Adrenal gland (tissue), 19 donors: ENCODE data around the gene PTGER4. TPM values are rescaled to one million over a fixed set of nuclear protein-coding genes. Genes with fewer than 3 reads are reported as not detected.

Experiments
- DNase-seq, 7 donors: peaks; one replicate each; pipeline ENCODE4 v3.0.0-alpha.2; 2019 to 2020
- H3K27ac ChIP-seq, 5 donors: fragments of 200-600 bp; sonication (generic) in 4 of 5; 1 replicate in 3 of 5; 2 replicates in 2 of 5; pipeline versions ENCODE4 v1.5.1 to v1.8.0; 2016 to 2020; ENCODE audit warnings: mild to moderate bottlenecking in 1 of 5
- H3K27me3 ChIP-seq: fragments of 200-600 bp; 2 replicates; pipeline ENCODE4 v1.8.0; 2021
- H3K36me3 ChIP-seq, 2 donors: fragments of 200-600 bp; replicated peaks in 1 of 2; 1 replicate in 1 of 2; 2 replicates in 1 of 2; pipeline versions ENCODE4 v1.5.1 to v1.8.0; 2018 to 2022
- H3K4me1 ChIP-seq, 2 donors: fragments of 200-600 bp; replicated peaks in 1 of 2; 1 replicate in 1 of 2; 2 replicates in 1 of 2; pipeline versions ENCODE4 v1.5.1 to v1.8.0; 2018 to 2021
- H3K4me3 ChIP-seq, 4 donors: fragments of 200-600 bp; sonication (generic) in 3 of 4; one replicate each; pipeline ENCODE4 v1.5.1; 2016 to 2018
- H3K9me3 ChIP-seq, 3 donors: fragments of 200-600 bp; sonication (generic) in 1 of 3; replicated peaks in 1 of 3; 1 replicate in 2 of 3; 2 replicates in 1 of 3; pipeline versions ENCODE4 v1.5.1 to v1.8.0; 2016 to 2021
- POLR2A ChIP-seq, 2 donors: fragments of 450-650 bp; IDR thresholded peaks; one replicate each; pipeline ENCODE4 v1.6.1; 2017; ENCODE audit warnings: antibody characterized with exemption in 2 of 2, mild to moderate bottlenecking in 2 of 2, moderate library complexity in 1 of 2
- WGBS, 4 donors: extraction: QIAGEN DNeasy Blood & Tissue Kit in 2 of 4; methylation state at CpG; one replicate each; pipeline versions ENCODE4 v1.1.5 to v1.1.7; 2013 to 2017; 5-methylcytosine and 5-hydroxymethylcytosine counted together
- intact Hi-C, 2 donors: fragments of 100-400 bp; cut with DNase I; formaldehyde crosslinking; loops; one replicate each; pipeline versions ENCODE4 v1.14.1 to v1.15.0; 2022 to 2023
- long read RNA-seq, 10 donors: library from polyadenylated mRNA in 3 of 10; unstranded in 2 of 10; stranded (forward) in 1 of 10; transcript quantifications; one replicate each; pipeline ENCODE4 v2.0.0 and lab custom pipeline, GENCODE V29; 2021 to 2026
- polyA plus RNA-seq, 3 donors: library from polyadenylated mRNA; stranded (reverse); fragments of 200-250 nt in 2 of 3; fragments of 350-450 nt in 1 of 3; fragmentation: Illumina TruSeq in 1 of 3; extraction: RNeasy Lipid Tissue Mini Kit (QIAGEN cat#74804) in 1 of 3; gene quantifications; one replicate each; pipeline ENCODE4 v1.2.3, GENCODE V29; 2013 to 2014
- total RNA-seq, 9 donors: library from RNA; depleted of rRNA in 4 of 9; stranded (reverse); fragments of >200 nt in 4 of 9; fragments of 120-200 nt in 1 of 9; fragmentation: NEBNext Ultra II Directional in 1 of 9; extraction: Animal tissue kit (Norgen Biotek cat#: 25700) in 1 of 9; gene quantifications; one replicate each; pipeline versions ENCODE4 v1.1.0 to v1.2.4, GENCODE V29; 2013 to 2023
- TF ChIP-seq, protein P1 (sequence below), 6 experiments: fragments of 450-650 bp in 4 of 6; fragments of 200-600 bp in 2 of 6; sonication (generic) in 1 of 6; IDR thresholded peaks; 1 replicate in 5 of 6; 2 replicates in 1 of 6; pipeline versions ENCODE4 v1.5.1 to v1.8.0; 2016 to 2021; ENCODE audit warnings: antibody characterized with exemption in 6 of 6, mild to moderate bottlenecking in 2 of 6, moderate library complexity in 1 of 6
- donor health status: healthy with polysubstance abuse.
- donor health status: Bipolar disorder and iron deficiency.
- donor health status: DM: yes; HTN: yes; CAD: no.
- donor health status: DM: no; HTN: no; CAD: no.
- donor health status: DM: no; HTN: no; CAD: no.
- donor health status: DM: yes; HTN: yes; CAD: no.

The PTGER4 gene
- total RNA-seq, result 10 to 100 TPM in 8 of 9 donors, 1 to 10 TPM in 1; 1.3 to 89.6 (median 24.6) TPM
- polyA plus RNA-seq, result 1 to 10 TPM; 3.4 to 5.2 (median 5.0) TPM
- long read RNA-seq, donor 1, result 0 reads
- long read RNA-seq, donor 2, result 0 reads
- long read RNA-seq, donor 3, result 0 reads
- long read RNA-seq, donor 4, partial matches to known transcripts, result 0 of 1 reads
- long read RNA-seq, donor 4, other reads (novel, unspliced or antisense), result 0 of 1 reads
- long read RNA-seq, donor 5, transcript PTGER4-201 (3 exons, 3,848 nt), result major isoform, 25 of 27 reads
- long read RNA-seq, donor 5, partial matches to known transcripts, result 0 of 27 reads
- long read RNA-seq, donor 5, other reads (novel, unspliced or antisense), result 1 of 27 reads
- long read RNA-seq, donor 6, partial matches to known transcripts, result 0 of 2 reads
- long read RNA-seq, donor 6, other reads (novel, unspliced or antisense), result 0 of 2 reads
- long read RNA-seq, donor 7, result 0 reads
- long read RNA-seq, donor 8, result 0 reads
- long read RNA-seq, donor 9, result 0 reads
- long read RNA-seq, donor 10, result 0 reads

DNA sequence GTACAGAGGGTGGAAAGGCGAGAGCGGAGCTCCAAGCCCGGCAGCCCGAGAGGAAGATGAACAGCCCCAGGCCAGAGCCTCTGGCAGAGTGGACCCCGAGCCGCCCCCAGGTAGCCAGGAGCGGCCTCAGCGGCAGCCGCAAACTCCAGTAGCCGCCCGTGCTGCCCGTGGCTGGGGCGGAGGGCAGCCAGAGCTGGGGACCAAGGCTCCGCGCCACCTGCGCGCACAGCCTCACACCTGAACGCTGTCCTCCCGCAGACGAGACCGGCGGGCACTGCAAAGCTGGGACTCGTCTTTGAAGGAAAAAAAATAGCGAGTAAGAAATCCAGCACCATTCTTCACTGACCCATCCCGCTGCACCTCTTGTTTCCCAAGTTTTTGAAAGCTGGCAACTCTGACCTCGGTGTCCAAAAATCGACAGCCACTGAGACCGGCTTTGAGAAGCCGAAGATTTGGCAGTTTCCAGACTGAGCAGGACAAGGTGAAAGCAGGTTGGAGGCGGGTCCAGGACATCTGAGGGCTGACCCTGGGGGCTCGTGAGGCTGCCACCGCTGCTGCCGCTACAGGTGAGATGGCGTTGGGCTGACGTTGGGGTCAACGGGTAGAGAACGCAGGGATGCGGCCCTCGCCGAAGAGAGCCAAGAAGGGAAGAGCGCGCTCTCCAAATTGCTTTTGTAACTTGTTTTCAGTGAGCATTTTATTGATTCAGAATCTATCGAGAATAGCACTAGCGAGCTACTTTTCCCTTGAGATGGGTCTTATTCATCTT lies at the start of gene PTGER4:
Gene PTGER4 (plus strand): TSS at position 3 of the 769 bp plus-strand sequence. CDS start 1,079 bp downstream, outside the sequence.
- Histone ChIP-seq H3K4me1 (peaks cover 0 to 15% of the 10 kb centered on the region in 2 donors), H3K4me3 (peak within 1 kb of the TSS; percentile 34 to 76 (median 48)), H3K9me3 (no peaks in the 10 kb centered on the region), H3K27ac (peak within 1 kb of the TSS in 4 of 5 donors; percentile 72 to 90 (median 80)), H3K36me3 (no peaks in the 10 kb centered on the region), H3K27me3 (no peaks in the 10 kb centered on the region)
- peak in 2 of 7 donors; percentile 20 to 31 for DNase-seq
- 2 to 5% (median 3%) methylated on average over 23 to 44 of the region's 44 CpGs for WGBS, 4 donors
- intact Hi-C loops, result loop anchor here (10.0 kb wide), 2 partner anchors 735 to 1095 kb away; no protein-coding TSS in a partner anchor
- TF ChIP-seq POLR2A (IDR thresholded peaks at IDR 0.05), result peak; percentile 83 to 86
- TF ChIP-seq, protein P1, sequence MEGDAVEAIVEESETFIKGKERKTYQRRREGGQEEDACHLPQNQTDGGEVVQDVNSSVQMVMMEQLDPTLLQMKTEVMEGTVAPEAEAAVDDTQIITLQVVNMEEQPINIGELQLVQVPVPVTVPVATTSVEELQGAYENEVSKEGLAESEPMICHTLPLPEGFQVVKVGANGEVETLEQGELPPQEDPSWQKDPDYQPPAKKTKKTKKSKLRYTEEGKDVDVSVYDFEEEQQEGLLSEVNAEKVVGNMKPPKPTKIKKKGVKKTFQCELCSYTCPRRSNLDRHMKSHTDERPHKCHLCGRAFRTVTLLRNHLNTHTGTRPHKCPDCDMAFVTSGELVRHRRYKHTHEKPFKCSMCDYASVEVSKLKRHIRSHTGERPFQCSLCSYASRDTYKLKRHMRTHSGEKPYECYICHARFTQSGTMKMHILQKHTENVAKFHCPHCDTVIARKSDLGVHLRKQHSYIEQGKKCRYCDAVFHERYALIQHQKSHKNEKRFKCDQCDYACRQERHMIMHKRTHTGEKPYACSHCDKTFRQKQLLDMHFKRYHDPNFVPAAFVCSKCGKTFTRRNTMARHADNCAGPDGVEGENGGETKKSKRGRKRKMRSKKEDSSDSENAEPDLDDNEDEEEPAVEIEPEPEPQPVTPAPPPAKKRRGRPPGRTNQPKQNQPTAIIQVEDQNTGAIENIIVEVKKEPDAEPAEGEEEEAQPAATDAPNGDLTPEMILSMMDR (IDR thresholded peaks at IDR 0.05), result no peak

DNA sequence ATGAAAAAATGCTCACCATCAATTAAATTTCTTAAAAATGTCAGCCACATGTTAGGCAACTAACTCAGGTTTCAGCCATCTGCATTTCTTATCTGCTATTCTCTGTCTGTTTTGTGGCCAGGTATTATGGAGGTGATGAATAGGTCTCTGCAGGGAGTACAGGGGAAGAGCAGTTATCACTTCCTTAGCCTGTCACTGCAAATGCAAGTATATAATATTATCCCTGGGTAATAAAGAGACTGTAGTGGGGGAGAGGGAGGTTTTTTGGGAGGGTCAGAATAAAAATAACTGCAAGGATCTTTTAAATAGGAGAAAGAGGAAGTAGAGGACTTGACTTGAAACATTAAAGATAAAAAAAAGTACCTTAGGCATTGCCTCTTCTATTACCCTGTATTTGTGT lies 49.6 kb upstream of the PTGER4 start:
- Histone ChIP-seq H3K4me3 (no peak overlapping the region), H3K27ac (no peak overlapping the region), H3K9me3 (no peaks in the 10 kb centered on the region), H3K27me3 (no peaks in the 10 kb centered on the region), H3K36me3 (no peaks in the 10 kb centered on the region), H3K4me1 (no peaks in the 10 kb centered on the region)
- no peak for DNase-seq
- intact Hi-C loops, result no loop called here
- TF ChIP-seq POLR2A (IDR thresholded peaks at IDR 0.05), result no peak
- TF ChIP-seq, protein P1 (IDR thresholded peaks at IDR 0.05), result no peak

DNA sequence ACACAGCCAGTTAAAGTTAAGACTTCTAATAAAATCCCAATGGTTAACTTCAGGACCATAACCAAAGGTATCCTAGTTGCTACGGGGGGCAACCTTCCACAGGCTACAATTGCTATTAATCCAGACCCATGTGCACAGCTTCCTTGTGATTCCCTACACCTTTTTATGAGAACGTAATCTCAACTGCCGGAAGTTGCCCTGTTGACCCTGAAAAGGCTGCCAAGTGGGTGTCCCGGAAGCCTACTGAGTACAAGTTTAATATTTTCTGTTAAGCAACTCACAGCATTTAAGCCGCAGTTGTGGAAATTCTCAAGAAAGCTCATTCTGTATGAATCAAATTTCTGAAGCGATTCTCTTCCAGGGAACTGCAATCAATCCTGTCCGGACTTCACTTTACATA lies 48.5 kb upstream of the PTGER4 start:
- Histone ChIP-seq H3K27ac (no peak overlapping the region), H3K36me3 (no peaks in the 10 kb centered on the region), H3K27me3 (no peaks in the 10 kb centered on the region), H3K9me3 (no peaks in the 10 kb centered on the region), H3K4me1 (no peaks in the 10 kb centered on the region), H3K4me3 (no peak overlapping the region)
- 66 to 74% (median 67%) methylated on average over 7 of the region's 7 CpGs for WGBS, 4 donors
- TF ChIP-seq, protein P1 (IDR thresholded peaks at IDR 0.05), result no peak
- TF ChIP-seq POLR2A (IDR thresholded peaks at IDR 0.05), result no peak
- no peak for DNase-seq
- intact Hi-C loops, result no loop called here

DNA sequence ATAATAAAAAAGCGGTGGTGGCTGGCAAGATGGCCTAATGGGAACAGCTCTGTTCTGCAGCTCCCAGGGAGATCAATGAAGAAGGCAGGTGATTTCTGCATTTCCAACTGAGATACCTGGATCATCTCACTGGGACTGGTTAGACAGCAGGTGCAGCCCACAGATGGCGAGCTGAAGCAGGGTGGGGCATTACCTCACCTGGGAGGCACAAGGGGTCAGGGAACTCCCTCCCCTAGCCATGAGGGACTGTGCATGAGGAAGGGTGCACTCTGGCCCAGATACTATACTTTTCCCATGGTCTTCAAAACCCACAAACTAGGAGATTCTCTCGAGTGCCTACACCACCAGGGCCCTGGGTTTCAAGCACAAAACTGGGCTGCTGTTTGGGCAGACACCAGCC lies 45.6 kb upstream of the PTGER4 start:
- Histone ChIP-seq H3K9me3 (no peaks in the 10 kb centered on the region), H3K27me3 (no peaks in the 10 kb centered on the region), H3K27ac (no peak overlapping the region), H3K36me3 (no peaks in the 10 kb centered on the region), H3K4me1 (no peaks in the 10 kb centered on the region), H3K4me3 (no peak overlapping the region)
- intact Hi-C loops, result no loop called here
- no peak for DNase-seq
- TF ChIP-seq POLR2A (IDR thresholded peaks at IDR 0.05), result no peak
- TF ChIP-seq, protein P1 (IDR thresholded peaks at IDR 0.05), result no peak
- 55 to 87% (median 67%) methylated on average over 2 to 3 of the region's 3 CpGs for WGBS, 4 donors
